Stimulated activated CD4-positive, alpha-beta T cell treated with anti-CD3 and anti-CD28 coated beads, Interleukin-15, amount 100 ng/mL, for 48 hours (primary cell): ENCODE measurements around the gene BLNK.
"Not testable (repeated sequence)": the region's sequence is repeated elsewhere in the genome, so short reads cannot be mapped to it uniquely, and the experiment has no call there.

Experiments
- DNase-seq, 2 donors: peaks; one replicate each; pipeline ENCODE4 v3.0.0-alpha.2; 2020; ENCODE audit warnings: low read depth in 2 of 2

BLNK gene

DNA sequence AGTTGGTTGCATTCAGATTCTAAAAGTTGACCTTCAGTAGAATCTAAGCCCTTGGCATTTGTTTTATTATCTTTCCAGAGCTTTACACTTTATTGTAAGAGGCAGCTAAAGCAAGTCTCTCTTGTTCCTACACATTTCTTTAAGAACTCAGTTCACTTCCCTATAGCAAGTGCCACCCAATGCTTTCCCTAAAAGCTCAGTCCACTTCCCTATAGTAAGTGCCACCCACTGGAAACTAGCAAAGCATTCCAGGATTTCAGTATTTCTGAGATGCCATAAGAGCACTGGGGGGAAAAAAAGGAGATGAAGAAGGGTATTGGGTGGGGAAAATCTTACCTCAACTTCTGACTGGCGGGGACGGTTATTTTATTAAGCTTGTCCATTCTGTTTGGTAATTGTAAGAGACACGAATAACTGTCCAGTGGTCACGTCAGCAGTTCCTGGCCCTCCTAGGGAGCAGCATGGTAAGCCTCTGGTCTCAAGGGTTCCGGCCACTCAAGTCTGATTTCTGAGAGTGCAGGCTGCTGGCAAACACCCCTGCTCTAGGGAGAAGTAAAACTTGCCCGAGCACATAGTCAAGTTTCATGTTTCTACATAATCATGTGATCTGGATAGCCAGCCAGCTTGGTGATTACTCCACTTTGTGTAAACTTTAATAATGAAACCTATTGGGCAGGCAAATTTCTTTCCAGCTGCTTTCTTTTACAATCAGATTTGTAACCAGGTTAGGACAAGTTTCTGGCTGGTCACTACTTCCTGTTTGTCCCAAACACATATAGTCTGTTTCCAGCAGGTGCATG is at the start of gene BLNK:
Gene BLNK (minus strand): TSS at position 554 of the 800 bp plus-strand sequence. CDS start 171 bp downstream, at position 383.
- no peak for DNase-seq

GRCh38 chr10:96319754-96320474 is 48.5 kb upstream of the BLNK start:
- no peak for DNase-seq

GRCh38 chr10:96317067-96317833 is 45.9 kb upstream of the BLNK start:
- no peak for DNase-seq

- no peak for DNase-seq
Measured at GRCh38 chr10:96313344-96313743, 42.0 kb upstream of the BLNK start.

- no peak for DNase-seq
Measured at GRCh38 chr10:96311180-96311715, 39.9 kb upstream of the BLNK start.

DNA sequence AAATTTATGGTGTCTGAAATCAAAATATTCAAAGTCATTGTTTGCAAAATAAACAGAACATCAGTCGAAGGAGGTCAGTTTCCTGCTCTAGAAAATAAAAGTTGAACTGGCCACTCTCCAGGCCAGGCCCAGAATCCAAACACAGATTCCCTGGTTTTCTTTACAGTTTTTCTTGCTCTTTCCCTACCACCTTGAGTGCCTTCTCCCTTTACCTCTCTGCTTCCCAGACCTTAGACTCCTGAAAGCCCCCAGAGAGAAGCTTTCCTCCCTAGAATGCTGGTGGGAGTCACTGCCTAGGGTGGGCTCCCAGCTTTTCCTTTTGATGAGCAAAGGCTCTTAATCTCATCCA is 38.9 kb upstream of the BLNK start:
- no peak for DNase-seq

GRCh38 chr10:96309628-96310320 is 38.4 kb upstream of the BLNK start:
- no peak for DNase-seq

DNA sequence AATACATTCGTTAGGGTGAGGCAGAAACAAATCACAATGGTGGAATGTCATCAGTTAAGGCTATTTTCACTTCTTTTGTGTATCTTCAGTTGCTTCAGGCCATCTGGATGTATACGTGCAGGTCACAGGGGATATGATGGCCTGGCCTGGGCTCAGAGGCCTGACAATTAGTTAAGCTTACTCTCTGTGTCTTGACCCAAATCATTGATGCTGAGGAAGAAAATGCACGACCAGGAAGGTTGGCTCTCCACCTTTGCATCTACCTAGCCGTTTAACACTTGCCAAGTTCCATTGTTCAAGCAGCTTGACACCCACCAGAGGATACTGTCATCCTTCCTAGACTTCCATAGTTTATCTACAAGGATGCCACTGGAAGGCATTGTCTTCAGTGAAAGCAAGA is 37.5 kb upstream of the BLNK start:
- not testable (repeated sequence) for DNase-seq

GRCh38 chr10:96306516-96306915 is 35.1 kb upstream of the BLNK start:
- DNase-seq, result no peak

DNA sequence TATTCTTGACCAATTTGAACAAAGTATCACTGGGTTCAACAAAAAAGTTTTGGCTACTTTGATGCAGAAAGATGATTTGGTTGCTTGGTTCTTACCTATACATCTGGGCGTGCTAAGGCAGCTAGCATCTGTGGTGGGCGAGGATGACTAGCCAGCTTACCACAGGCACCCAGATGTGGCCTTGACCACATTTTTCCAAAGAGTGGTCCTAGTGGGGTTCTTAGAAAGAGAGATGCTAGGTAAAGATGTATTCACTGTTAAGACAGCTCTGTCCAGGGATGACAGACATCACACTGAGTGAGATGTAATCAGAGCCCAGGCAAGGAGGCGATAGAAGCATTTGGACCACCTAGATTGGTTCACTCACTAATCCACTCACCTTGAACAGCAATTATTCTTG is 33.6 kb upstream of the BLNK start:
- DNase-seq, result no peak

DNA sequence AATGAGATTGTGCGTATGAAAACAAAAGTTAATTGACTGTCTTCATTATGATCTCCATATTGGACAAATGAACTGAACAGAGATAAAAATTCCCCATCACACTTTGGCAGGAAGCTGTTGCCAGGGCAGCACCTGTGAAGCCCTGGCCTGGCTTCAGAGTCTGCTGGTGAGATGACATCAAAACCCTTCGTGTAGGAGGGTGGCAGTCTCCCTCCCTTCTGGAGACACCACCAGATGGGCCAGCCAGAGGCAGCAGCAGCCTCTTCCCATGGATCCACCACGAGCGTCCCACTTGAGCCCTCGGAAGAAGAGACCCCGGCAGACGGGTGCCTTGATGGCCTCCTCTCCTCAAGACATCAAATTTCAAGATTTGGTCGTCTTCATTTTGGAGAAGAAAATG is 32.9 kb upstream of the BLNK start, which contains the start of gene DNTT:
Gene DNTT (plus strand): TSS at position 205 of the 400 bp plus-strand sequence. CDS start 64 bp downstream, at position 269.
- DNase-seq, result no peak

- no peak for DNase-seq
Measured at GRCh38 chr10:96301616-96302015, 30.2 kb upstream of the BLNK start.

GRCh38 chr10:96299383-96299782 is 28.0 kb upstream of the BLNK start:
- no peak for DNase-seq

DNA sequence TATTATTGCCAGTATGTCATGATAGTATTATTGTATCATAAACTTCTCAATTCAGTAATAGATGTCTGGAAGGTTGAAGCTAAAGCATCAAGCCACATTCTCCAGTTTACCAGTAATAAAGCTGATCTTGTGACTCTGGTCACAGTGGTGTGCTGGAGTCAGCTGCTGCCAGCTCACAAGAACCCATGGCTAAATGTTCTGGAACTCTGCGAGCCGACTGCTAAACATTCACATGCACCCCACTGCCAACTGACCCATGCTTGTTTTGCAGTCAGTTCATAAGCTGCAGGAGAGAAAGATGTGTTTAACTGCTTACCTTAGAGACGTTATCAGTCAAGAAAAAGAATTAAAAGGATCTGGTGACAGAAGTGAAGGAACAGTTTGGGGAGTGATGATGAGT is 27.0 kb upstream of the BLNK start:
- no peak for DNase-seq

DNA sequence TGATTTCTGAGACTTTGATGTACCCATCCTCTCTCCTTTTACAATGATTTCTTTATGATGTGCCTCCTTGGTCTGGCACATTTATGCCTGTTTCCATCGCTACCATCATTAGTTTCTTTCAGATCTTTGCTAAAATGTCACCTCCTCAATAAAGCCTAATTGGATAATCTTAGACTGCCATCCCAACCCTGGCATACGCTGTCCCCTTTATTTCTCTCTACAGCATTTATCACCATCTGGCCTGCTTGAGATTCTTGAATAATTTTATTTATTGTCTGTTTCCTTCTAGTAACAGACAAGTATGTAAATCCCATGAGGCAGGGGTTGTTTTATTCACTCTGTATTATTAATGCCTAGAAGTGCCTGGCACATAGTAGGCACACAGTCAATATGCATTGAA is 26.1 kb upstream of the BLNK start:
- DNase-seq, result no peak

DNA sequence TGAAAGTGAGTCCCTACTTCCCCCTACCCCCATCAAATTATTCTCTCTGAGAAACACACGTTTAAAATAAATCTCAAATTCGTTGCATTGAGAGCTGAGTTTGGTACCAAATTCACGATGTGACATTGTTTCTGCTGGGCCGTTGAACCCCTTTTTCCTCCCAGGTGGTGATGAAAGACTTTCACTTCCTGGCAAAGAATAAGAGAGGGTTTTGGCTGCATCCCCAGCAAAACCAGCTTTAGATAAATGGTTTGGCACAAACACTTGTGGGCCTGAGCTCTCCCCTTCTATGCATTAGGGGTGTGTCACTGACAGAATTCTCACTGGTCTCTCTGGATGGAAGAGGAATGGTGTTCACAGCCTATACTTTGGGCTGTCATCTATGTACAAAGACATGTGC is 24.1 kb upstream of the BLNK start:
- no peak for DNase-seq

- DNase-seq, result no peak
Measured at GRCh38 chr10:96292971-96293920, 21.9 kb upstream of the BLNK start.

DNA sequence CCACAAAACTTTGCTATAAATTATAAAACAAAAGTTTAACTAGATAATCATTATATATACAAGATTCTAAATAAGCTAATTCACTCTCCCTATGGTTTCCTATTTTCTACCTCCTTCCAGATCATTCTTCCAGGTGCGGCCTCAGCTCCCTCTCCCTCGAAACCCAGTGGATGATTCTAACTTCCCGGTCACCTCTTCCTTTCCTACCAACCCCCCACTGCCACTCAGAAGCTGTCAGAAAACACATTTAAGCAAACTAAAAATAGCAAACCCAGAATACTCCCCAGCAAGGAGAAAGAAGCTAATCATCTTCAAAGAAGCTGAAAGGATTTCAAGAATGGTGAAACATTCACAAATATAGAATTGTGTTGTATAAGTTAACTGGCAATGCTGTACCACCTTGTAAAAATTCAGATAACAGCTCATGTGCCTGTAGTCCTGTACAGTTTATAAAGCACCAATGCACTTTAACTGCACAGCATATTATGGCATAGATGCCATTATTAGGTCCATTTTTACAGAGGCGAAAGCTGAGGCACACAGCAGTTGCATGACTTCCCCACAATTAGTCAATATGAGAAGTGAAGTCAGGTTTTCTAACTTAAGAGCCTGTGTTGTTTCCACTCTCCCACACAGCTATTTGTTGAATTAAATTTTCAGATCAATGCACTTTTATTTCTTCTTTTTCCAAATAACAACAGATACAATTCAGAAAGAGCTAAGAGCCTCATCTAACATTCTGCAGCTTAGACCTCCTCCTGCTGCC is 19.2 kb upstream of the BLNK start:
- DNase-seq, result no peak

DNA sequence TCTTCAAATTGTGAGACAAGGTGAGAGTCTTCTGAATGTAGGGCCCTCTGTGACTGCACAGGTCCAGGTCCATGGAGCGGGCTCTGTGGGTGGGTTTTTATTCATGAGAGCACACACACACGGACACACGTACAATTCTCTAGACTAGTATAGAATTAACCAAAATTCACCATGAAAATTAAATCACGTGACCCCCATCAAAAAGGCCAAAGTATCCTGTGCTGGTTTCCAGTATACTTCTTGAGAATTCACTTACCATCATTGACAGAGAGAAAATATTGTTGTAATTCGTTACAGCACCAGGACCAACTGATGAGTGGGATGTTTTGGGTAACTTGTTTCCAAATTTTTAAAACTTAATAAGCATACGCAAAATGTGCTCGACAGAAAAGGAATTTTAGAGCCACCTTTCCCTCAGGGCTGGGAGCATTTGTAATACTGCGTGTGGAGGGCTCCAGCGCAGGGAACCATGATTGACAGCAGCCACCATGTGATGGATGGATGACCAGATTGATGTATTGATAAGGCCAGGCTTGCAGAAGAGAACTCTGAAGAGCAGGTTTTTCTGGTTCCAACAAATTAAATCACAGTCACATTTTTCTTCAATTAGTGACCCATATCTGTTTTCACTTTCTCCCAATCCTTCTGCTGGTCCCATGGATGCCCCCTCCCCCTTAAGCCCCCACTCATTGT is 18.0 kb upstream of the BLNK start:
- DNase-seq, result no peak
